ENCODE results near the gene KCNN2.
A peak's percentile ranks its signal among the peaks of the same experiment; 100 is the strongest.

KCNN2 gene

DNA sequence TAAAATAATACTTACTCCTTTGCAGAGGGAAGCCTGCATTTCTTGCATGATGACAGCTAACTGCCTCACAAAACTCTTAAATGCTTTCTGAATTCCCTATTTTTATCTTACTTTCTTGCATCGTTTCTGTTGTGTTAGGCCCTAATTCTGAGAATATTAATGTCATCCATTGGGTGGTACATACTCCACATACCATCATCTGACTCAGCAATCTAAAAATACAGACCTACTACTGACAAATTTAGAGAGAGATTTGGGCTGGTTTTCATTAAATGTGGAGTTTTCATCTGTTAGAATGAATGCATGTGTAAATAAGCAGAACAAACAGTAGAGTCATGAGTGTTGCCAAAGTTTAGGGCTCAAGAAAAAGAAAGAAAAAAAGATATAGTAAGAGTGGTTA is 26.5 kb upstream of the KCNN2 start:
- no peak for DNase-seq (ENCODE audit: insufficient read length, low spot score)
- TF ChIP-seq, protein P1, sequence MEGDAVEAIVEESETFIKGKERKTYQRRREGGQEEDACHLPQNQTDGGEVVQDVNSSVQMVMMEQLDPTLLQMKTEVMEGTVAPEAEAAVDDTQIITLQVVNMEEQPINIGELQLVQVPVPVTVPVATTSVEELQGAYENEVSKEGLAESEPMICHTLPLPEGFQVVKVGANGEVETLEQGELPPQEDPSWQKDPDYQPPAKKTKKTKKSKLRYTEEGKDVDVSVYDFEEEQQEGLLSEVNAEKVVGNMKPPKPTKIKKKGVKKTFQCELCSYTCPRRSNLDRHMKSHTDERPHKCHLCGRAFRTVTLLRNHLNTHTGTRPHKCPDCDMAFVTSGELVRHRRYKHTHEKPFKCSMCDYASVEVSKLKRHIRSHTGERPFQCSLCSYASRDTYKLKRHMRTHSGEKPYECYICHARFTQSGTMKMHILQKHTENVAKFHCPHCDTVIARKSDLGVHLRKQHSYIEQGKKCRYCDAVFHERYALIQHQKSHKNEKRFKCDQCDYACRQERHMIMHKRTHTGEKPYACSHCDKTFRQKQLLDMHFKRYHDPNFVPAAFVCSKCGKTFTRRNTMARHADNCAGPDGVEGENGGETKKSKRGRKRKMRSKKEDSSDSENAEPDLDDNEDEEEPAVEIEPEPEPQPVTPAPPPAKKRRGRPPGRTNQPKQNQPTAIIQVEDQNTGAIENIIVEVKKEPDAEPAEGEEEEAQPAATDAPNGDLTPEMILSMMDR (IDR thresholded peaks at IDR 0.05; ENCODE audit: insufficient read depth, missing control alignments): no peak
- no peak for FAIRE-seq

DNA sequence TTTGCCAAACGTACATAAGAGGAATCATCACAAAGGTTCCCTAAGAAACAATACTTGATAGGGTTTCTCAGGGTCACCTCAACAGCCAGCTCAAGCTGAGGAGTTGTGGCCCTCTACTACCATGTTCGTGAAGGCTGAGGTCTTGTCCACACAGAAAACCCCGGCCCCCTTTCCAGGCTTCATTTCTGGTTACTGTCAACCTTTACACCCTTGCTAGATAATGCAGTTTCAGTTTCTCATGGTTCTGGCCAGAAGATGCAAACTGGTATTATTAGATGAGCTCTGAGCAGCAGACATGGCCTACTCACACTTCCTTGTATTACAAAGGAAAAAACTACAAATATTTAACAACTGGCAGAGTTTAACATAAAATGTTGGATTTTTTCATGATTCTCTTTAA is 22.8 kb upstream of the KCNN2 start:
- no peak for FAIRE-seq

DNA sequence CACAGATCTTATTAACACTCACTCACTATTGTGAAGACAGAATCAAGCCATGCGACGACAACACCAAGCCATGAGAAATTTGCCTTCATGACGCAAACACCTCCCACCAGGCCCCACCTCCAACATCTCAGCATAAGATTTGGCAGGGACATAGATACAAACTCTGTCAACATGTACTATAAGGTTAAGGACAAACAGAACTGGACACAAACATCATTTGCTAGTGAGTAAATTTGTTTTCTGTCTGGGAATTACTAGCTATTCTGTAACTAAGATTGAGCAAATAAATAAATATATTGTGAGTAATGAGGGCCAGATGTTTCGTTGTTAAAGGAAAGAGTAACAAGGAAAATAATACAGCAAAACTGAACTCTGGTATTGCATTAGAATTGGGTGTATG is 15.7 kb upstream of the KCNN2 start:
- TF ChIP-seq, protein P1 (IDR thresholded peaks at IDR 0.05; ENCODE audit: insufficient read depth, missing control alignments): no peak
- DNase-seq (ENCODE audit: insufficient read length, low spot score) (no peak), FAIRE-seq (no peak)

More for the DNA sequence above, 22.8 kb upstream of the KCNN2 start:
- no peak for DNase-seq (ENCODE audit: insufficient read length, low spot score)
- TF ChIP-seq, protein P1 (IDR thresholded peaks at IDR 0.05; ENCODE audit: insufficient read depth, missing control alignments): no peak

DNA sequence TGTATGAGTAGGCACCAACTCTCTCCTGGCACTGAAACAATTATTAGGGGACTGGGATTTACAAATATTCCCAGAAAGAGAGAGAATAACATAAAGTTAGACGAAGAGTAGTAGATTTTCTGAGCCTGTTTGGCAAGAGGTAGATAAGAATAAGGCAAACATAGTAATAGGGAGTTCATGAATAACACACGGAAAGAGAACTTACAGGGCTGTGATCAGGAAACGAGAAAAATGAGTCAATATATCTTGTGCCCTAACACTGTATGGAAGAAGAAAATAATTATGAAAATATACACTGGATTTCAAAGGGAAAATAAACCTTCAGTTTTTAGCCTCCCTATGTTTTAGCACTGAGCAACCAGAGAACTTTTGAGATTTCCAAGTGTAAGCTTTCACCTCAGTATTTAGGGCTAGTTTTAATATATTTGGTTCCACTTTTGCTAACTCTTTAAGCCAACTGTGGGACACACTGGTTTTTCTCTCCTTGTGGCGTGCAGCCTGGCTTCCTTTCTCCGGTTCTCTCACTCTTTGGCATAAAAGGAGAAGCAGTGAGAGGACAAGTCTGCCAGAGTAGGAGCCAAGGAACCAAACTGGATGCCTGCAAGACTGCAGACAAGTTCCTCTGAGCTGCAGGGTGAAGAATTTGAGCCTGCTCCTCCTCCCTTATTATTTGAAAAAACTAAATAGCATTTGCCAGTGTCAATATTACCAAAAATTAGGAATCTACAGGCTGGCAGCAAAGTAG is 6.6 kb upstream of the KCNN2 start:
- DNase-seq (ENCODE audit: insufficient read length, low spot score) (no peak), FAIRE-seq (no peak)
- TF ChIP-seq, protein P1 (IDR thresholded peaks at IDR 0.05; ENCODE audit: insufficient read depth, missing control alignments): no peak

DNA sequence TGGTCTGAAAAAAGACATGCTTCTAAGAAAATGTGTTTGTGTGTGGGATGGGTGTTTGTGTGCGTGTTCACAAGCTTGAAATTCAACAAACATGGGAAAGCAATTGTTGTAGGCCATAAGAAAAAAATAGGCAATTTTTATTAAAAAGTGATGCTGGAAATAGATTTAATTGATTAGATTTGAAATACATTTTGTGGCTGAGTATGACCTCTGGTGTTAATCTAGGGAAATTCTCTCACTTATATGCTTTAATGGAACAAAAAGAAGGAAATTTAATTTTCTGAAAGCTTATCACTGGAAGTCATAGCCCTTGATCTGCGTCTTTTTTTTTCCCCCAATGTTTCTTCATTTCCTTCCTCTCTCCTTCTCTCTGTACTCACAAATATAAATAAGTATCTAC is 3.5 kb upstream of the KCNN2 start:
- TF ChIP-seq, protein P1 (IDR thresholded peaks at IDR 0.05; ENCODE audit: insufficient read depth, missing control alignments): peak; percentile 23
- FAIRE-seq (no peak), DNase-seq (ENCODE audit: insufficient read length, low spot score) (no peak)

DNA sequence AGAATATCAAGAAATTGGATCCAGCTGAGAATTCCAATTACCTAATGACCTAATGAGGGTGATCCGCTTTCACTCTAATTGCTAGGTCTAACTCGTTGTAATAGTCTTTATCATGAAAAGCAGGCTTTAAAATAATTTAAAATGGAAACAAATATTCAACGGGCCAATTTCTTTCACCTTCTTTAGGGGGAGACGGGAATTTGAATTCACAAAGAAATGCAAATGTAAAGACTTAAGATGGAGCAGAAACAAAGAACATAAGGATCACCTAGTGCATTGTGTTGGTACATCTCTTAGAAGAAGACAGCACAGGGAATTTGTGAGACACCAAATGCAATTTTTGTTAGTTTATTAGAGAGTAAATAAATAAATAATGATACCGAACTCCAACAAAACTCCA is 1.5 kb upstream of the KCNN2 start:
- FAIRE-seq: peak; percentile 73
- TF ChIP-seq, protein P1 (IDR thresholded peaks at IDR 0.05; ENCODE audit: insufficient read depth, missing control alignments): no peak
- no peak for DNase-seq (ENCODE audit: insufficient read length, low spot score)
